Tibial artery (tissue), 4 donors: Measurements from ENCODE around the gene ATF7.
"Not testable (repeated sequence)": the region's sequence is repeated elsewhere in the genome, so short reads cannot be mapped to it uniquely, and the experiment has no call there.

ENCODE experiments used
- DNase-seq, 2 donors: peaks; one replicate each; pipeline ENCODE4 v3.0.0-alpha.2; 2019
- H3K27ac ChIP-seq, 2 donors: fragments of 200-600 bp; sonication (generic) in 1 of 2; 1 replicate in 1 of 2; 2 replicates in 1 of 2; pipeline ENCODE4 v1.5.1; 2018 to 2019; ENCODE audit warnings: mild to moderate bottlenecking in 1 of 2
- H3K27me3 ChIP-seq, 2 donors: fragments of 200-600 bp; sonication (generic) in 1 of 2; one replicate each; pipeline versions ENCODE4 v1.5.1 to v1.6.0; 2016 to 2019
- H3K36me3 ChIP-seq, 3 donors: fragments of 200-600 bp; sonication (generic) in 2 of 3; one replicate each; pipeline ENCODE4 v1.5.1; 2016 to 2019; ENCODE audit warnings: mild to moderate bottlenecking in 2 of 3
- H3K4me1 ChIP-seq, 4 donors: fragments of 200-600 bp; sonication (generic) in 2 of 4; 1 replicate in 3 of 4; 2 replicates in 1 of 4; pipeline ENCODE4 v1.5.1; 2016 to 2019
- H3K4me3 ChIP-seq, 2 donors: fragments of 200-600 bp; sonication (generic) in 1 of 2; 1 replicate in 1 of 2; 2 replicates in 1 of 2; pipeline ENCODE4 v1.5.1; 2018 to 2019; ENCODE audit warnings: mild to moderate bottlenecking in 2 of 2
- H3K9me3 ChIP-seq, 3 donors: fragments of 200-600 bp; sonication (generic) in 1 of 3; one replicate each; pipeline ENCODE4 v1.5.1; 2016 to 2019
- intact Hi-C: fragments of 100-400 bp; cut with DNase I; formaldehyde crosslinking; loops from one replicate; pipeline ENCODE4 v1.15.0; 2023; ENCODE audit warnings: low total_unique reads
- TF ChIP-seq, protein P1 (sequence below), 2 experiments: fragments of 200-600 bp in 1 of 2; fragments of 450-650 bp in 1 of 2; IDR thresholded peaks; one replicate each; pipeline ENCODE4 v1.5.1; 2017 to 2019; ENCODE audit warnings: antibody characterized with exemption in 2 of 2, mild to moderate bottlenecking in 1 of 2, moderate library complexity in 1 of 2

The ATF7 gene

DNA sequence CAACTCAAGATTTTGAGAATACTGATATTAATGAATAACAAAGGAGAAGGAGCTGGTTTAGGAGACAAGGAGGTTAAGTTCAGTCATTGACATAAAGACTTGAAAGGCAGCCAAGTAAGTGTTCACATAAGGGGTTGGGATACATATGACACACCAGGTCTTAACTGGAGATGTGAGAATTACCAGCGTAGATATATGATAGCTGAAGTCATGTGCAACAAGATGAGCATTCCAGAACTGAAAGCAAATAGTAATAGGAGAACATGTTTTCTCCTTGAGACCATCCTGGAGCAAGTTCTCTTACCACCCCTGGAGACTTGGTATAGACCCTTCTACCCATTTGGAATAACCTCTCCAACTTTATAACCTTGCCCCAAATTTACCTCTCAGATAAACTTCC is 75.6 kb downstream of the ATF7 start:
- Histone ChIP-seq H3K9me3 (no peaks in the 10 kb centered on the region), H3K4me1 (no peaks in the 10 kb centered on the region), H3K27me3 (no peaks in the 10 kb centered on the region), H3K4me3 (no peak overlapping the region), H3K27ac (no peak overlapping the region), H3K36me3 (peaks cover 16 to 45% (median 34%) of the 10 kb centered on the region in 3 donors)
- intact Hi-C loops: no loop called here
- DNase-seq: no peak
- TF ChIP-seq, protein P1, sequence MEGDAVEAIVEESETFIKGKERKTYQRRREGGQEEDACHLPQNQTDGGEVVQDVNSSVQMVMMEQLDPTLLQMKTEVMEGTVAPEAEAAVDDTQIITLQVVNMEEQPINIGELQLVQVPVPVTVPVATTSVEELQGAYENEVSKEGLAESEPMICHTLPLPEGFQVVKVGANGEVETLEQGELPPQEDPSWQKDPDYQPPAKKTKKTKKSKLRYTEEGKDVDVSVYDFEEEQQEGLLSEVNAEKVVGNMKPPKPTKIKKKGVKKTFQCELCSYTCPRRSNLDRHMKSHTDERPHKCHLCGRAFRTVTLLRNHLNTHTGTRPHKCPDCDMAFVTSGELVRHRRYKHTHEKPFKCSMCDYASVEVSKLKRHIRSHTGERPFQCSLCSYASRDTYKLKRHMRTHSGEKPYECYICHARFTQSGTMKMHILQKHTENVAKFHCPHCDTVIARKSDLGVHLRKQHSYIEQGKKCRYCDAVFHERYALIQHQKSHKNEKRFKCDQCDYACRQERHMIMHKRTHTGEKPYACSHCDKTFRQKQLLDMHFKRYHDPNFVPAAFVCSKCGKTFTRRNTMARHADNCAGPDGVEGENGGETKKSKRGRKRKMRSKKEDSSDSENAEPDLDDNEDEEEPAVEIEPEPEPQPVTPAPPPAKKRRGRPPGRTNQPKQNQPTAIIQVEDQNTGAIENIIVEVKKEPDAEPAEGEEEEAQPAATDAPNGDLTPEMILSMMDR (IDR thresholded peaks at IDR 0.05): no peak

DNA sequence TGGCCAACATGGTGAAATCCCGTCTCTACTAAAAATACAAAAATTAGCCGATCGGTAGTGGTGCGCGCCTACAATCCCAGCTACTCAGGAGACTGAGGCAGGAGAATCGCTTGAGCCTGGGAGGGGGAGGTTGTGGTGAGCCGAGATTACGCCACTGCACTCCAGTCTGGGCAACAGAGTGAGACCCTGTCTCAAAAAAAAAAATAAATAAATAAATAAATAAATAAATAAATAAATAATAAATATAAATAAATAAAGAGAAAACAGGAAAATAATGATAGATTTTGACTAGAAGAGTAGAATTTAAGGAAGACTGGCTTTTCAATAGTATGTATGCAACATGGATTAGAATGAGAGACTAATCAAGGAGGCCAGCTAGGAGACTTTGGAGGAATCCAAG is 76.1 kb downstream of the ATF7 start:
- intact Hi-C loops, H3K27me3 ChIP-seq, H3K4me3 ChIP-seq, H3K27ac ChIP-seq, DNase-seq, H3K4me1 ChIP-seq, H3K9me3 ChIP-seq: not testable (repeated sequence)
- peaks cover 16 to 45% (median 34%) of the 10 kb centered on the region in 3 donors for H3K36me3 ChIP-seq

DNA sequence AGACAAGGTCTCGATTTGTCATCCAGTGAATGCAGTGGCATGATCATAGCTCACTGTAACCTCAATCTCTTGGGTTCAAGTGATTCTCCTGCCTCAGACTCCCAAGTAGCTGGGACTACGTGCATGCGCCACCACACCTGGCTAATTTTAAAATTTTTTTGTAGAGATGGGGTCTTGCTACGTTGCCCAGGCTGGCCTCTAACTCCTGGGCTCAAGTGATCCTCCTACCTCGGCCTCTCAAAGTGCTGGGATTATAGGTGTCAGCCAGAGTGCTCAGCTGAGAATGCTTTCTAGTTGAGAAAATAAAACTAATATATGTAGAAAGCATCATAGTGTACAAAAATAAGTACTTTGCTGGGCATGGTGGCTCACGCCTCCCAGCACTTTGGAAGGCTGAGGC is 77.8 kb downstream of the ATF7 start:
- Histone ChIP-seq H3K4me1 (peaks cover 0 to 19% (median 5%) of the 10 kb centered on the region in 4 donors), H3K36me3 (peaks cover 16 to 45% (median 35%) of the 10 kb centered on the region in 3 donors)
- H3K4me3 ChIP-seq, H3K27me3 ChIP-seq, H3K9me3 ChIP-seq, H3K27ac ChIP-seq, DNase-seq: not testable (repeated sequence)
- intact Hi-C loops: loop anchor here (10.0 kb wide), 1 partner anchor 76 kb away; the partner anchor contains the start of gene ATF7

DNA sequence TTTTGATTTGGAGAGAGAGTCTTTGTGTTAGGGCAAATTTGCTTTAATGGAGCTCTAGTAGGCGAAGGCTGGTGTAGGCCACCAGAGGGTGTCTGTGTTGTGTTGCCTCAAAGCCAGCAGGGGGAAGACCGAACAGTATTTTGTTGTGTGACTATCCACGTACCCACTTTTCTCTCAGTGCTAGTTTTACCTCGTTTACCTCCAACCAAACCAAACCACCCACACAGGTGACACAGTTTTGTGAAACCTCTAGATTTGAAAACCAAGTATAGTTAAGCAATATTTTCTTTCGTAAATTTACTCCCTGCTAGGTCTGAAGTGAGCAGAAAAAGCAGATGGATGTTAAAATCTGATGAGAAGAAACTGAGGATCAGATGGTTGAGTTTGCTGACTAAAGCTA is 82.6 kb downstream of the ATF7 start:
- DNase-seq: peak; percentile 61 to 76
- Histone ChIP-seq H3K36me3 (peaks cover 18 to 55% (median 52%) of the 10 kb centered on the region in 3 donors), H3K4me1 (peaks cover 0 to 19% (median 5%) of the 10 kb centered on the region in 4 donors), H3K4me3 (no peak overlapping the region), H3K9me3 (no peaks in the 10 kb centered on the region), H3K27me3 (no peaks in the 10 kb centered on the region), H3K27ac (peak overlapping the region; percentile 57 to 63)
- TF ChIP-seq, protein P1 (IDR thresholded peaks at IDR 0.05): peak; percentile 80 to 96
- intact Hi-C loops: loop anchor here (5.0 to 10.0 kb wide), 3 partner anchors 81 to 204 kb away; partner anchors contain the start of genes ATF7 and ATP5MC2

DNA sequence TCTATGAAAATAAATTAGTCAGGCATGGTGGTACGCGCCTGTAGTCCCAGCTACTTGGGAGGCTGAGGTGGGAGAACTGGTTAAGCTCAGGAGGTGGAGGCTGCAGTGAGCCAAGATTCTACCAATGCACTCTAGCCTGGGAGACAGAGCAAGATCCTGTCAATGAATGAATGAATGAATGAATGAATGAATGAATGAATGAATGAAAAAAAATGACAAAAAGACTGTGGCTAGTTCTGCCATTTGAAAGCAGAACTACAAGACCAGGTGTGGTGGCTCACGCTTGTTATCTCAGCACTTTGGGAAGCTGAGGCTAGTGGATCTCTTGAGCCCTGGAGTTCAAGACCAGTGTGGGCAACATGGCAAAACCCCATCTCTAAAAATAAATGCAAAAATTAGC is 86.7 kb downstream of the ATF7 start:
- peaks cover 48 to 82% (median 79%) of the 10 kb centered on the region in 3 donors for H3K36me3 ChIP-seq

DNA sequence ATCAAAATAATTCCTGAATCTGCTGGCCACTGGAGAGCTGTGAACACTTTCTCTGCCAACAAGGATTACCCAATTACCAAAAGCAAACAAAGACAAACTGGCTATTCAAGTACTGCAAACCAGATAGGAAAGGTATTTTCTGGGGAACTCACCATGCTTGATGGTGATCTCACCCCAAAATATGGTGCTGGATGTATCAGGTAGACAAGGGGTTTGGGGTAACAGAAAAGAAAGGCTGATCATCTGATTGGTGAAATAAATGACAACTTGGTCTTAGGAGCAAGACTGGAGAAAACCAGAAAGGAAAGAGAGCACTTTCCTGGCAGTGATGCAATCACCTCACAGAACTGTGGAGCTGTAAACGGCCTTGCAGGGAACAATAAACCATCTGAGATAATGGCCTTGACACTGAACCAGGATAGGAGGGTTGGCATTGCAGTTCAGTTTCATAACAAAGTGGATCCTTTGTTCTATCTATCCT is 87.9 kb downstream of the ATF7 start:
- intact Hi-C loops: no loop called here
- Histone ChIP-seq H3K27me3 (no peaks in the 10 kb centered on the region), H3K36me3 (peaks cover 61 to 93% (median 92%) of the 10 kb centered on the region in 3 donors), H3K27ac (no peak overlapping the region), H3K4me1 (no peaks in the 10 kb centered on the region), H3K9me3 (no peaks in the 10 kb centered on the region), H3K4me3 (no peak overlapping the region)
- TF ChIP-seq, protein P1 (IDR thresholded peaks at IDR 0.05): no peak
- peak in 1 of 2 donors; percentile 30 for DNase-seq

More for the DNA sequence above, 86.7 kb downstream of the ATF7 start:
- Histone ChIP-seq H3K4me1 (peaks cover 0 to 10% (median 3%) of the 10 kb centered on the region in 4 donors), H3K4me3 (no peak overlapping the region), H3K27ac (no peak overlapping the region), H3K27me3 (no peaks in the 10 kb centered on the region), H3K9me3 (no peaks in the 10 kb centered on the region)
- no peak for DNase-seq
- TF ChIP-seq, protein P1 (IDR thresholded peaks at IDR 0.05): no peak
- intact Hi-C loops: no loop called here
